ENCODE results near the gene KDM5C.

DNA sequence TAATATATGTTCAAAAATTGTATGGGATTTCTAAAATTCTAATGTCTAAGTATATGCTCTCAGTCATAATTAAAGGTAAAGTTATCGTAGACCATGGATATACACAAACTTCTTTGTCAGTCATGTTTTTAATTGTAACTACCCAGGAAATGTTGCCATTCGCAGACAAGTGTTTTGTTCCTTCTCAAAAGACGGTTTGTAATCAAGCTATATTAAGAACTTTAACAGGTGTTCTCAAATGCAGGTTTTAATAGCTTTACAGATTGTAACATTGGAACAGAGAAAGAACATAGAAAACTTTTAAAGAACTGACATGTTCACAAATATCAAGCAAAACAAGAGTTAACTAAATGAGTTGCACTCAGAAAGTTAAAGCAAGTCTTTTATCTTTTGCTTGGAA is 58.9 kb downstream of the KDM5C start:
- TF ChIP-seq POLR2AphosphoS5 (IDR thresholded peaks at IDR 0.05; ENCODE audit: insufficient read depth in 1 of 2, low read depth in 1 of 2), result no peak
- TF ChIP-seq, protein P1, sequence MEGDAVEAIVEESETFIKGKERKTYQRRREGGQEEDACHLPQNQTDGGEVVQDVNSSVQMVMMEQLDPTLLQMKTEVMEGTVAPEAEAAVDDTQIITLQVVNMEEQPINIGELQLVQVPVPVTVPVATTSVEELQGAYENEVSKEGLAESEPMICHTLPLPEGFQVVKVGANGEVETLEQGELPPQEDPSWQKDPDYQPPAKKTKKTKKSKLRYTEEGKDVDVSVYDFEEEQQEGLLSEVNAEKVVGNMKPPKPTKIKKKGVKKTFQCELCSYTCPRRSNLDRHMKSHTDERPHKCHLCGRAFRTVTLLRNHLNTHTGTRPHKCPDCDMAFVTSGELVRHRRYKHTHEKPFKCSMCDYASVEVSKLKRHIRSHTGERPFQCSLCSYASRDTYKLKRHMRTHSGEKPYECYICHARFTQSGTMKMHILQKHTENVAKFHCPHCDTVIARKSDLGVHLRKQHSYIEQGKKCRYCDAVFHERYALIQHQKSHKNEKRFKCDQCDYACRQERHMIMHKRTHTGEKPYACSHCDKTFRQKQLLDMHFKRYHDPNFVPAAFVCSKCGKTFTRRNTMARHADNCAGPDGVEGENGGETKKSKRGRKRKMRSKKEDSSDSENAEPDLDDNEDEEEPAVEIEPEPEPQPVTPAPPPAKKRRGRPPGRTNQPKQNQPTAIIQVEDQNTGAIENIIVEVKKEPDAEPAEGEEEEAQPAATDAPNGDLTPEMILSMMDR (IDR thresholded peaks at IDR 0.05), result no peak
- no peak for TF ChIP-seq POLR2A (IDR thresholded peaks at IDR 0.05)
